ENCODE results near the gene APBB2.

APBB2 gene

GRCh38 chr4:41092128-41092527, 122.2 kb downstream of the APBB2 start:
- Histone ChIP-seq H3K79me1 (replicated peaks; ENCODE audit: low read length, poor library complexity, severe bottlenecking) (peaks cover 24% of the 10 kb centered on the region), H3K9me3 (ENCODE audit: control insufficient read depth, low read length) (peaks cover 6% of the 10 kb centered on the region), H2BK5ac (ENCODE audit: low read depth, low read length, poor library complexity, severe bottlenecking) (no peak overlapping the region), H3K14ac (ENCODE audit: low read length in 2 of 2) (no peak overlapping the region), H3K4me1 (ENCODE audit: control insufficient read depth, insufficient read depth, low read depth, low read length) (peaks cover 2% of the 10 kb centered on the region), H3K9ac (ENCODE audit: low read length) (no peak overlapping the region), H3K27ac (ENCODE audit: low read length, poor library complexity, severe bottlenecking) (no peak overlapping the region), H3K23ac (ENCODE audit: low read length in 2 of 2) (no peak overlapping the region), H3K27me3 (ENCODE audit: control insufficient read depth in 1 of 2, insufficient read depth in 1 of 2, low read length in 2 of 2) (no peaks in the 10 kb centered on the region), H3K4me2 (ENCODE audit: low read length, poor library complexity, severe bottlenecking) (no peak overlapping the region), H2AFZ (ENCODE audit: low read depth, low read length) (no peak overlapping the region), H2AK5ac (ENCODE audit: low read length, severe bottlenecking) (no peak overlapping the region), H2BK120ac (ENCODE audit: low read depth, low read length) (no peak overlapping the region), H3K4me3 (ENCODE audit: insufficient read depth in 1 of 2, low read depth in 1 of 2, low read length in 2 of 2) (no peak overlapping the region), H2BK15ac (ENCODE audit: low read depth, poor library complexity, severe bottlenecking) (no peak overlapping the region), H3K18ac (ENCODE audit: low read depth in 1 of 2, low read length in 2 of 2) (no peak overlapping the region), H4K8ac (ENCODE audit: low read length) (no peak overlapping the region), H3K36me3 (ENCODE audit: control insufficient read depth in 1 of 2, insufficient read depth in 2 of 2, low read depth in 1 of 2, low read length in 2 of 2) (no peaks in the 10 kb centered on the region), H3K4ac (ENCODE audit: low read depth in 1 of 2, low read length in 2 of 2) (no peak overlapping the region), H4K91ac (ENCODE audit: low read length) (no peak overlapping the region), H2BK12ac (ENCODE audit: low read length in 2 of 2) (no peak overlapping the region)
- 68% methylated on average over 2 of the region's 3 CpGs for WGBS
- DNase-seq = no peak

GRCh38 chr4:41081847-41082246, 132.5 kb downstream of the APBB2 start:
- Histone ChIP-seq H3K27ac (ENCODE audit: low read length, poor library complexity, severe bottlenecking) (no peak overlapping the region), H3K14ac (ENCODE audit: low read length in 2 of 2) (no peak overlapping the region), H2BK120ac (ENCODE audit: low read depth, low read length) (no peak overlapping the region), H3K23ac (ENCODE audit: low read length in 2 of 2) (no peak overlapping the region), H2BK5ac (ENCODE audit: low read depth, low read length, poor library complexity, severe bottlenecking) (no peak overlapping the region), H2AK5ac (ENCODE audit: low read length, severe bottlenecking) (no peak overlapping the region), H3K79me1 (replicated peaks; ENCODE audit: low read length, poor library complexity, severe bottlenecking) (peaks cover 18% of the 10 kb centered on the region), H3K4me3 (ENCODE audit: insufficient read depth in 1 of 2, low read depth in 1 of 2, low read length in 2 of 2) (no peak overlapping the region), H3K9me3 (ENCODE audit: control insufficient read depth, low read length) (peaks cover 12% of the 10 kb centered on the region), H2AFZ (ENCODE audit: low read depth, low read length) (no peak overlapping the region), H3K27me3 (ENCODE audit: control insufficient read depth in 1 of 2, insufficient read depth in 1 of 2, low read length in 2 of 2) (no peaks in the 10 kb centered on the region), H2BK12ac (ENCODE audit: low read length in 2 of 2) (no peak overlapping the region), H4K8ac (ENCODE audit: low read length) (no peak overlapping the region), H3K18ac (ENCODE audit: low read depth in 1 of 2, low read length in 2 of 2) (no peak overlapping the region), H3K36me3 (ENCODE audit: control insufficient read depth in 1 of 2, insufficient read depth in 2 of 2, low read depth in 1 of 2, low read length in 2 of 2) (no peaks in the 10 kb centered on the region), H4K91ac (ENCODE audit: low read length) (no peak overlapping the region), H3K9ac (ENCODE audit: low read length) (no peak overlapping the region), H2BK15ac (ENCODE audit: low read depth, poor library complexity, severe bottlenecking) (no peak overlapping the region), H3K4me1 (ENCODE audit: control insufficient read depth, insufficient read depth, low read depth, low read length) (no peaks in the 10 kb centered on the region), H3K4me2 (ENCODE audit: low read length, poor library complexity, severe bottlenecking) (no peak overlapping the region), H3K4ac (ENCODE audit: low read depth in 1 of 2, low read length in 2 of 2) (no peak overlapping the region)
- WGBS = 100% methylated on average over 3 of the region's 5 CpGs
- DNase-seq = no peak

DNA sequence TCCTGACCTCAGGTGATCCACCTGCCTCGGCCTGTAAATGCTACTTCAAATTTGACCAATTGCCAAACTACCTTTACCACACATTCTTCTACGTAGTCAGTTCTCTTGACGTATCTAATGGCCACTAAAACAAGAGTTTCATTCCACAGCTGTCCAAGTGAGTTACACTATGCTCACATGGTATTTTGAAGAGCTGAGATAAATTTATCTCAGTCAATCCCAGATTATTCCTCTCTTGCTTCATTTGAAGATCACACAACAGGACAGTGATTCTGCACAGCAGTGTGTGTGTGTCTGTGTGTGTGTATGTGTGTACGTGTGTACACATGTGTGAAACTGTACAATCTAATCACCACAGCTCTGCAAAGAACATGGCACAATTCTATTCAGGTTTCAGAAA, 133.4 kb downstream of the APBB2 start:
- Histone ChIP-seq H3K36me3 (ENCODE audit: control insufficient read depth in 1 of 2, insufficient read depth in 2 of 2, low read depth in 1 of 2, low read length in 2 of 2) (no peaks in the 10 kb centered on the region), H3K4me2 (ENCODE audit: low read length, poor library complexity, severe bottlenecking) (no peak overlapping the region), H3K4me1 (ENCODE audit: control insufficient read depth, insufficient read depth, low read depth, low read length) (no peaks in the 10 kb centered on the region), H2BK12ac (ENCODE audit: low read length in 2 of 2) (no peak overlapping the region), H3K27me3 (ENCODE audit: control insufficient read depth in 1 of 2, insufficient read depth in 1 of 2, low read length in 2 of 2) (no peaks in the 10 kb centered on the region), H2AK5ac (ENCODE audit: low read length, severe bottlenecking) (no peak overlapping the region), H2BK120ac (ENCODE audit: low read depth, low read length) (no peak overlapping the region), H2BK15ac (ENCODE audit: low read depth, poor library complexity, severe bottlenecking) (no peak overlapping the region), H2AFZ (ENCODE audit: low read depth, low read length) (no peak overlapping the region), H3K9ac (ENCODE audit: low read length) (no peak overlapping the region), H3K27ac (ENCODE audit: low read length, poor library complexity, severe bottlenecking) (no peak overlapping the region), H3K18ac (ENCODE audit: low read depth in 1 of 2, low read length in 2 of 2) (no peak overlapping the region), H3K4ac (ENCODE audit: low read depth in 1 of 2, low read length in 2 of 2) (no peak overlapping the region), H4K91ac (ENCODE audit: low read length) (no peak overlapping the region), H3K23ac (ENCODE audit: low read length in 2 of 2) (no peak overlapping the region), H3K14ac (ENCODE audit: low read length in 2 of 2) (no peak overlapping the region), H2BK5ac (ENCODE audit: low read depth, low read length, poor library complexity, severe bottlenecking) (no peak overlapping the region), H3K79me1 (replicated peaks; ENCODE audit: low read length, poor library complexity, severe bottlenecking) (peaks cover 24% of the 10 kb centered on the region), H4K8ac (ENCODE audit: low read length) (no peak overlapping the region), H3K4me3 (ENCODE audit: insufficient read depth in 1 of 2, low read depth in 1 of 2, low read length in 2 of 2) (no peak overlapping the region), H3K9me3 (ENCODE audit: control insufficient read depth, low read length) (peaks cover 3% of the 10 kb centered on the region)
- DNase-seq = no peak
- WGBS = 97% methylated on average over 3 of the region's 4 CpGs

DNA sequence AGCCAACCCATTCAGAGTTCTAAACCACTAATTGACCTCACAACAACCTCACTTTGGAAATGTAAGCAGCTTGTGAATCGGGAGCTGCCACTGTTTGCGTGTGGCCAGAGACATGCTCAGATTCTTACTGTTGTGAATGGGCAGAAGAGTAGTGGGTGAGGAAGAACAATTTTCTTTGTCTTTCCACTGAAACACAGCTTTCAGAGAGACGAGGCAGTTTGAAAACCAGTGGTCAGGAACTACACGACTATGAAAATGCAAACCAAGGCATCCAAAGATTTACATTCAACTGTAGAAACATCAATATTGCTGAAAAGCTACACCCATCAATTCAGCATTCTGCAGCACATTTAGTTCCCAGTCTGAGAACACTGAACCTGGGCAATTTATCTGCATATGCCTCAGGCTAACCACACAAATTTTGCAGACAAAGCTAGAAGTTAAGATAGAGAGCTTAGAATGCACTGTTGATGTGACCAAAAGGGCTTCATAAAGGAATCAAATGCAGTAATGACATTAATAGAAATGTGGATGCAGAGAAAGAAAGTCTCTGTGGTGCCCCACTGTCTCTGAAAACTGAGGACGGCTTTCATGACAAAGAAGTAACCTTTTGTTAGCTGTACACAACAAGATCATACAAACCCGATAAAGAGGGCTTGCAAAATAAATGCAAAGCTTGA, 134.3 kb downstream of the APBB2 start:
- Histone ChIP-seq H3K14ac (ENCODE audit: low read length in 2 of 2) (peak overlapping the region in 1 of 2 experiments; percentile 32), H2AFZ (ENCODE audit: low read depth, low read length) (no peak overlapping the region), H3K4me2 (ENCODE audit: low read length, poor library complexity, severe bottlenecking) (no peak overlapping the region), H2BK12ac (ENCODE audit: low read length in 2 of 2) (no peak overlapping the region), H2AK5ac (ENCODE audit: low read length, severe bottlenecking) (no peak overlapping the region), H4K8ac (ENCODE audit: low read length) (no peak overlapping the region), H3K27me3 (ENCODE audit: control insufficient read depth in 1 of 2, insufficient read depth in 1 of 2, low read length in 2 of 2) (no peaks in the 10 kb centered on the region), H3K18ac (ENCODE audit: low read depth in 1 of 2, low read length in 2 of 2) (no peak overlapping the region), H3K36me3 (ENCODE audit: control insufficient read depth in 1 of 2, insufficient read depth in 2 of 2, low read depth in 1 of 2, low read length in 2 of 2) (no peaks in the 10 kb centered on the region), H3K4me1 (ENCODE audit: control insufficient read depth, insufficient read depth, low read depth, low read length) (no peaks in the 10 kb centered on the region), H3K9ac (ENCODE audit: low read length) (no peak overlapping the region), H3K23ac (ENCODE audit: low read length in 2 of 2) (no peak overlapping the region), H2BK15ac (ENCODE audit: low read depth, poor library complexity, severe bottlenecking) (no peak overlapping the region), H3K4me3 (ENCODE audit: insufficient read depth in 1 of 2, low read depth in 1 of 2, low read length in 2 of 2) (no peak overlapping the region), H4K91ac (ENCODE audit: low read length) (no peak overlapping the region), H3K9me3 (ENCODE audit: control insufficient read depth, low read length) (no peaks in the 10 kb centered on the region), H3K4ac (ENCODE audit: low read depth in 1 of 2, low read length in 2 of 2) (no peak overlapping the region), H2BK120ac (ENCODE audit: low read depth, low read length) (no peak overlapping the region), H3K79me1 (replicated peaks; ENCODE audit: low read length, poor library complexity, severe bottlenecking) (peaks cover 26% of the 10 kb centered on the region), H2BK5ac (ENCODE audit: low read depth, low read length, poor library complexity, severe bottlenecking) (no peak overlapping the region), H3K27ac (ENCODE audit: low read length, poor library complexity, severe bottlenecking) (no peak overlapping the region)
- 89% methylated on average over 6 of the region's 6 CpGs for WGBS
- DNase-seq = no peak

Data from mesenchymal stem cell (in vitro differentiated cells and primary cell).